NCI-H82 treated with DMSO at 0.1 percent for 48 hours (cell line): ENCODE measurements around the gene APOD.
"Not testable (repeated sequence)": the region's sequence is repeated elsewhere in the genome, so short reads cannot be mapped to it uniquely, and the experiment has no call there.

ENCODE experiments used
- DNase-seq: peaks from one replicate; lab custom pipeline; 2025; ENCODE audit not compliant: unreplicated experiment; lab: John Stamatoyannopoulos, UW

The APOD gene

DNA sequence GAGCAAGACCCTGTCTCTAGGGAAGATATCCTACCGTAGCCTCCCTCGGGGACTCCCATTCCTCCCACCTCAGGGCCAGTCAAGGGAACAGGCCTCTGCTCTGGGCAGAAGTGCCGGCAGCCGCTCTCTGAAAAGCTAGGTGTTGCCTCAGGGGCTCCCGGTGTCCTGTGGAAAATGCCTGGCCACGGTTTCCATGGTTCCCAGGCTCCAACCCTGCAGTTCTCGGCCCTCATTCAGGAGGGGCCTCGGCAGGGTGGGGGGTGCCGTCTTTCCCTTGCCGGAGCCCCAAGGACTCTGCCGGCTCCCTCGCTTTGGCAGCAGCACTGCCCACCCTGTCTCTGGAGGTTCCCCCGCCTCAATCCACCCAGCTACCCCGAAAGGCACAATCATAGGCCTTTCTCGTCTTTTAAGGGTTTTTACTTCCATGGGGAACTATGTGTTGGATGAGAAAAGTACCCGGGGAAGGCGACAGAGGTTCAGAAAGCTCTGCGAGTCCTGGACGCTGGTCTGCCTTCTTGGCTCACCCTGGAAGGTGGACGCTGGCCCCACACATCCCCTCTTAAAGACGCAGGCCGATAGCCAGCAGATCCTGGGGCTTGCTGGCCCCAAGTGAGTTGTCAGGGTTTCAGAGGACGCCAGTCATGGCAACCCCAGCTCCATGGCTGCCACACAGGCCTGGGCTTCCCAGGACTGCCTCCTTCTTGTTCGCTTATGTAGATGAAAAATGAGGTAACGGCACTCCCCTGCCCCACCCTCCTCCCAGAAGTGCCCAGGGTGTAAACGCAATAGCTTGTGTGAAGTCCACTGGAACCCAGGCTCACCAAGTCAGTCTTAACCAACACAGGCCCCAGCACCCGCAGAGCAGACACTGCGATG lies 34.3 kb upstream of the APOD start:
- DNase-seq, result not testable (repeated sequence)

DNA sequence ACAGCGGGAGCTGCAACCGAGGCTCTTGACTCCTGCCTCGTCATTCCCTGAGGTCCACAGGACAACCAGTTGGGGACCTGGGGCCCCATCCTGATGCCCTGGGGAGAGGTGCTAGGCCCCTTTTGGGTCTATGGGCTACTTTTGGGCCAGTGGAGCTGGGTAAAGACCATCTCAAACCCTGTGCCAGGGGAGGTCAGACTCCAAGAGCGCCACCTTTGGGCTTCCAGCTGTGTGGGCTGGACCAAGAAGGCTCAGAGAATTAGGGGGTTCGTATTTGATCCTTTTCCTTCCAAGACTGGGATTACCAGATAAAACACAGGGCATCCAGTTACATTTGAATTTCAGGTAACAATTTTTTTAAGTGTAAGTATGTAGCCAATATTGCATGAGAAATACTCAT lies 33.4 kb upstream of the APOD start:
- DNase-seq, result not testable (repeated sequence)

DNA sequence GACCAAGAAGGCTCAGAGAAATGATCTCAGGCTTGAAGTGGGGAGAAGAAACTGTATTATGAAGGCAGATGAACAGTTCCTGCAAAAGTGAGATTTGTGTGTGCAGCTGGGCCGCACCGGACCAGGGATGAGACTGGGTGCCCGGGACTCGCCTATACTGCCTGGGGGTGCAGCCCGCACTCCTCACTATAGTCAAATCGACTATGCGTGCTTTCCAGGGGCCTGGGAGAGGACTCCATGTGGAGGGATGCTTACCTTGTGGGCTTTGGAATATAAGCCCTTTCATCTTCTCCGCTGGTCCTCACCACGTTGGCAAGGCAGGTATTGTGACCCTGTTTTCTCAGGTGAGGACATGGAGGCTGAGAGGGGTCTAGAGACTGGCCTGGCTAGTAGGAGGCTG lies 32.9 kb upstream of the APOD start:
- no peak for DNase-seq

DNA sequence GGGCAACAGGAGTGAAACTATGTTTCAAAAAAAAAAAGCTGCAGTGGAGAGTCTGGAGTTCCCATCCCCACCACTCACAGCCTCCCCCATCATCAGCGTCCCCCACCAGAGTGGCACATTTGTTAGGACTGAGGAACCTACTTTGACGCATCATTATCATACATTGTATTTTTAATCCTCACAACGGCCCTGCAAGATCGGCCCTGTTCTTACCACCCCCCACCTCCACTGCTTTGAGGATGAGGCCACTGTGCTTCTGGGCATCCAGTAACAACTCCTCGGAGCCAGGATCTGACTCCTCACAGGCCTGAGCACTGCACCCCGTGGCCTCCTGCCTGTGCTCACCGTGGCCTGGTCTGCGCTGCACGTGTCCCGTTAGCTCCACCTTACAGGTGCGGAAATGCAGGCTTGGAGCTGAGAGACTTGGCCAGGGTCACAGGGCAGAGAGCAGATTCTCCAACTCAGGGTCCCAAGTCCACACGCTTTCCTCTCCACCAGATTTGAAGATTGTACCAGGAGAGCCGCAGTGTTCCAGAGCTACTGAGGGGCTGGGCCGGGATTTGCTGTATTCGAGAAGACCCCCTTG lies 32.3 kb upstream of the APOD start:
- DNase-seq, result not testable (repeated sequence)

DNA sequence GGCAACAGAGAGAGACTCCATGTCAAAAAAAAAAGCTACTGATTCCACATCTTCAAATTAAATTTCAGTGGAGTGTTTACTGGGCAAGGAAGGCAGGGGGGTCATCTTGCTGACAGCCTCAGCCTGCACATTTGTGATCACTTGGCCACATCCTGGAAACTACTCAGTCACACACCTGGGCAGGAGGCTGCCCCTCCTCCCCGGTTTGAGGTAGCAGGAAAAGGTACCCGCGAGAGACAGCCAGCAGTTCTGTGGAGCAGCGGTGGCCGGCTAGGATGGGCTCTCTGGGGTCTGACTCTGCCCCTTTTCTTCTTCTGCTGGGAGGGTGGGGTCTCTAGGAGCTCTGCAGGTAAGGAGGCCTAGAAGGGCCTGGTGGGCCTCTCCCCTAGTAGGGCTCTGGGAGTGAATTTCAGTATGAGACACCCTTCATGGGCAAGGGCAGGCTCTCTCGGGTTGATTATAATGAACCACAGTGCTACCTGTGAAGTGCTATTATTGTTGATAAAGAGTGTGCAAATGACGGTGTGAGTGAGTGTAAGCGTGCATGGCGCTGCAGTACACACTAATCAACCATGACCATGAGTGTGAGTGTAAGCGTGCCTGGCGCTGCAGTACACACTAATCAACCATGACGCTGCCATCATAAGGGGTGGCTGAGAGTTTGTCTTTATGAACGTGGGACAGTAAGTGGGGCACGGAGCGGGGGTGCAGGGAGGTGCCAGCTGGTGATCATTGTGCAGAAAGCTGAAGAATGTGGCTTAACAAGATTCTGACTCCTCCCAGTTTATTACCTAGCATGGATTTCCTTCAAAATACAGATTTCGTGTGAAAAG lies 31.1 kb upstream of the APOD start:
- DNase-seq, result not testable (repeated sequence)

DNA sequence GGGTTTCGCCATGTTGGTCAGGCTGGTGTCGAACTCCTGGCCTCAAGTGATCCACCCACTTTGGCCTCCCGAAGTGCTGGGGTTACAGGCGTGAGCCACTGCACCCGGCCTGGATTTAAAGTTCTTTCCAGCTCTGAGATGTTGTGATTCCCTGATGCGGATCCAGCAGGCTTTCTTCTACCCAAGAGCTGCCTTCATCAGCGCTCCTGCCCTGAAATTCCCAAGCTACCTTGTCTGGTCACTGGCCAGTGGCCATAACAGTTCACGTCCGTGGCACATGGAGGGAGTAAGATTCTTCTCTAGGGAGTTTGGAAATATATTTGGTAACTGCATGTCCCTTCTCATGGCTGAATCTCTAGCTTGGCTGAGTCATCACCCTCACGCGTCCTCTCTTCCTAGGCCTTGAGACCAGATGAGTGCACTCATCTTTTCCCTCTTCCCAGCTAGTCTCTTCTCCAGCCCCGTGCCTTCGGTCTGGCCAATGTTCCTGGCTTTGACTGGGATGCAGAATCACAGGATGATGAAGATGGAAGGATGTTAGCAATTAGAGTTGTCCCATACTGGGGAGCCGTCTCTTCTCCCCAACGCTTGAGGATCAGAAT lies 29.8 kb upstream of the APOD start:
- DNase-seq, result no peak

DNA sequence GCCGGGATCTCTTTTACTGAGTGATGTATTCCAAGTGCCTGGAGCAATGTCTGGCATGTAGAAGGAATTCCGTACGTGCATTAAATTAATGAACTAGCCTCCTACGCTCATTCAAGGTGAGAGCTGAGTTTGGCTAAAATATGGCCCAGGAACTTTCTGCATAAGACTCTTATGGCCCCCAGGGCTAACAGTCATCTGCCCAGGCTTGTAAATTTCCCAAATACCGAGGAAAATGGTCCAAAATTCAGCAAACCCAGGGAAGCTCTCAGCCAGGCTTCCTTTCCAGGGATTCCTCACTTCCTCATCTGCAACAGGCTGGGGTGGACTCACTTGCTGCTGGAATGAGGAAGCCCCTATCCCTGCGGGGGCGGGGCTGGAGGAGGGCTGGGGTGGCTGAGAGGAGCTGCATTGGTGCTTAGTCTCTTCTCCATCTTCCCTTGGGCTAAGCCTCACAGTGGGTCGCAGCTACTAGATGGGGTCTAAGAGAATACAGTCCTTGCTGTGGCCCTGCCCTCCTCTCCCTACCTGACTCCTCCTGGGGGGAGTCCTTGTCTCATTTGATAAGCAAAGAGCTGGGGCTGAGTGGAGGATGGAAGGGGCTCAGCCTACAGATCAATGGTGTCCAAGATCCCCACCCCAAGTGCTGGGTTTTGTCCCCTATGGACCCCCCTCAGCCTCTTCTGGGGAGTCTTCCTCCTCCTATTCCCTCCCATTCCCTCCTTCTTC lies 28.5 kb upstream of the APOD start:
- DNase-seq, result no peak

DNA sequence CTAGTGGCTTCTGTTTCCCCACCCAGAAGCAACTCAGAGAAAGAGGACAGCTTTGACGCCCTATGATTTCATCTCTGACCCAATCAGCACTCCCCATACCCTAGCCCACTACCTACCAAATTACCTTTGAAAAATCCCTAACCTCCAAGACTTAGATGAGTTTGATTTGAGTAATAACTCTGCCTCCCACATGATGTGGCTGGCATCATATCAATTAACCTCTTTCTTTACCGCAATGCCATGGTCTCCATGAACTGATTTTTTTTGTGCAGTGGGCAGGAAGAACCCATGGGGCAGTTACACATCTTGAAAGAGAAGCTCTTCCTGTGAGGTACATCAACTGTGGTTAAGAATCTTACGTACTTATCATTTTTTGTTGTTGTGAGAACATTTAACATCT lies 25.5 kb upstream of the APOD start:
- no peak for DNase-seq

DNA sequence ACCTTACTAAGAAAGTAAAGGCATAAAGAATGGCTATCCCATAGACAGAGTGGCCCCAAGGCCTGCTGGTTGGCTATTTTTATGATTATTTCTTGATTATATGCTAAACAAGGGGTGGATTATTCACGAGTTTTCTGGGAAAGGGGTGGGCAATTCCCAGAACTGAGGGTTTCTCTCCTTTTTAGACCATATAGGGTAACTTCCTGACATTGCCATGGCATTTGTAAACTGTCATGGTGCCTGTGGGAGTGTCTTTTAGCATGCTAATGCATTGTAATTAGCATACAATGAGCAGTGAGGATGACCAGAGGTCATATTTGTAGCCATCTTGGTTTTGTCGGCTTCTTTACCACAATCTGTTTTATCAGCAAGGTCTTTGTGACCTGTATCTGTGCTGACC lies 18.0 kb upstream of the APOD start:
- not testable (repeated sequence) for DNase-seq

DNA sequence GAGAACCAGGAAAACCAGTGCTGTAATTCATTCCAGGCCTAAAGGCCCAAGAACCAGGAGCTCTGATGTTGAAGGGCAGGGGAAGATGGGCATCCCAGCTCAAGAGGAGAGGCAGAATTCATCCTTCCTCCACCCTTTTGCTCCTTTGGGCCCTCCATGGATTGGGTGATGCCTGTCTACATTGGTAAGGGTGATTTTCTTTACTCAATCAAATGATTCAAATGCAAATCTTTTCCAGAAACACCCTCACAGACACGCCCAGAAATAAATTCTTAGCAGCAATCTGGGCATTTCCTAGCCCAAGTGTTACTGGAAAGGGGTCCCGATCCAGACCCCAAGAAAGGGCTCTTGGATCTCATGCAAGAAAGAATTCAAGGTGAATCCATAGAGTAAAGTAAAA lies 17.6 kb upstream of the APOD start:
- no peak for DNase-seq

DNA sequence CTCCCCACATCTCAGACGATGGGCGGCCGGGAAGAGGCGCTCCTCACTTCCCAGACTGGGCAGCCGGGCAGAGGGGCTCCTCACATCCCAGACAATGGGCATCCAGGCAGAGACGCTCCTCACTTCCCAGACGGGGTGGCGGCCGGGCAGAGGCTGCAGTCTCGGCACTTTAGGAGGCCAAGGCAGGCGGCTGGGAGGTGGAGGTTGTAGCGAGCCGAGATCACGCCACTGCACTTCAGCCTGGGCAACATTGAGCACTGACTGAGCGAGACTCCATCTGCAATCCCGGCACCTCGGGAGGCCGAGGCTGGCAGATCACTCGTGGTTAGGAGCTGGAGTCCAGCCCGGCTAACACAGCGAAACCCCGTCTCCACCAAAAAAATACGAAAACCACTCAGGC lies 16.2 kb upstream of the APOD start:
- not testable (repeated sequence) for DNase-seq

DNA sequence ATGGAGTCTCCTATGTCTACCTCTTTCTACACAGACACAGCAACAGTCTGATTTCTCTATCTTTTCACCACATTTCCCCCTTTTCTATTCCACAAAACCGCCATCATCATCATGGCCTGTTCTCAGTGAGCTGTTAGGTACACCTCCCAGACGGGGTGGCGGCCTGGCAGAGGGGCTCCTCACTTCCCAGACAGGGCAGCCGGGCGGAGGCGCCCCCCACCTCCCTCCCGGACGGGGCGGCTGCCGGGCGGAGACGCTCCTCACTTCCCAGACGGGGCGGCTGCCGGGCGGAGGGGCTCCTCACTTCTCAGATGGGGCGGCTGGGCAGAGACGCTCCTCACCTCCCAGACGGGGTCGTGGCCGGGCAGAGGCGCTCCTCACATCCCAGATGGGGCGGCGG lies 15.8 kb upstream of the APOD start:
- not testable (repeated sequence) for DNase-seq

DNA sequence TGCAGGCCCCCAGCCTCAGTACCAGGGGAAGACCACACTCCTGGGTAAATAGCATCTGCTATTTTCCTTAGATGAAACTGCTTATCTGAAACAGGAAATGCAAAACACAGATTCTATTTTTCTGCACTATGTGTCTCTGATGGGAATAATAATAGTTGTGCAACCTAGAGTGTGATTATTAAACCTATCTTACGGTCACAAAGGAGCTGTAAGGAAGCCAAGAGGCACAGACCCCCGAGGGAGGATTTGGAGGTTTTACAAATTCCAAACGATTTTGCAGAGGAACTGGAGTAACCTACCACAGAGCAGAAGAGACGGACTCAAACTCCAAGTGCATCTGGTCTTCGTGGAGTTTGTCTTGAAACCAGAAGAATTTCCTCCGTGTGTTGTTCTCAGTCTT lies 14.1 kb upstream of the APOD start:
- no peak for DNase-seq

DNA sequence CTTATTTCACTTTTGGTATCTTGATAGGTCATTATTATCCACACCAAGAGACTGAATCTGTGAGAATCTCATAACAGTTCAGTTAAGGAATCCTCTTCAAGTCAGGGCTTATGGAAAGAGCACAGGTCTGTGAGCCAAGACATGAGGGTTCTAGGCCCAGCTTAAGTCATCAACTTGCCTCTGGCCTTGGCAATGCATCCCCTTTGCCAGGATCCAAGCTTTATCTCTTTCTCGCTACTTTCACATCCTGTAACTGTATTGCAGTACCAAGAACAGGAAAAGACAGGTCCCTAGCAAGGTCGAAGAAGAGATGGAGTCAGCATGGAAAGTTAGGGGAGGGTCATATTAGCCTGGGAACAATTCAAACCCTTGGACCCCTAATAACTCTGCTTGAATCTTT lies 13.5 kb upstream of the APOD start:
- no peak for DNase-seq

DNA sequence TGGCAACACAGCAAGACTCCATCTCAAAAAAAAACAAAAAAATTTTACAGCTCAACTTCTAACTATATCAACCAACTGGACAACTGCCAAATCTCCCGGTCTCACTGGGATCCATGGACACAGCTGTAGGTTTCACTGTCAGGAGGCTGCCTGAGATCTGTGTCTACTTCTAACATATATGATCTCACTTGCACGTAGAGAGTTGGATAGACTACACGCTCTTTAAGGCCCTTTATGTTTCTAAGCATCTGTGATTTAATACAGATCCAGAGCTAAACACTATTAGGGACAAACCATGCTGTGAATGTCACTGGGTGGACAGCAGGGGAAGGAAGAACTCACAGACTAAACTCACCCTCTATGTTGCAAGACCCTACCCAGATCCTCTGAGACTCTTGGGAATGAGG lies 13.0 kb upstream of the APOD start:
- DNase-seq, result no peak

DNA sequence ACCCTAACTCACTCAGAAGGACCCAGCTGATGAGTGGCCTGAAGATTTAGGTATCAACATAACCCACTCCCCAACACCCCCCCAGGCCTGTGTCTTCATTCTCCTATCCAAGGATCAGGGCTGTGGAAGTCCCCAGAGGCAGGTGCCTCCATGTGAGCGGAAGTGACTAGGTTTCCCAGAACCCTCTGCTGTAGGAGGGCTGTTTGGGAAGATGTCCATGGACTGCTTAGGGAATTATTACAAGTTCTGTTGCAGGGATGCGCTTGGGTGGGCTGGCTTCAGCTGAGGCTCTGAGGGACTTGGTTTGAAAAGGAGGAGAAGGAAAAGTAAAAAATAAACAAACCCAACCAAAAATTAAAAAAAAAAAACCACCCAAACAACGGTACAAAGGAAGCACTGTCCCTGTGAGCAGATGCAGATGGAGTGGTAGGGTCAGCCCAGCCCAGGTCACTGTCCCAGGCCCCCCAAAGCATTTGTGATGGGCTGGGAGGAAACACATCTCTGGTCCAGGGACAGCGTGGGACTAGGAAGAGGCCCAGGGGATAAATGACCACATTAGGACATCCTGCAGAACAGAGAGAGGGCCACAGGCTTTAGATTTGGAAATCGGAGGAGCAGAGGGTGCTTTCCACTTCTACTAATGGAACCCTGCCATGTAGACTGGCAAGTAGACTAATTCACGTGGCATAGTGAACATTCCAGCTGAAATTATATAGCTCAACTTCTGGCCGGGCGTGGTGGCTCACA lies 12.2 kb upstream of the APOD start:
- DNase-seq, result no peak

DNA sequence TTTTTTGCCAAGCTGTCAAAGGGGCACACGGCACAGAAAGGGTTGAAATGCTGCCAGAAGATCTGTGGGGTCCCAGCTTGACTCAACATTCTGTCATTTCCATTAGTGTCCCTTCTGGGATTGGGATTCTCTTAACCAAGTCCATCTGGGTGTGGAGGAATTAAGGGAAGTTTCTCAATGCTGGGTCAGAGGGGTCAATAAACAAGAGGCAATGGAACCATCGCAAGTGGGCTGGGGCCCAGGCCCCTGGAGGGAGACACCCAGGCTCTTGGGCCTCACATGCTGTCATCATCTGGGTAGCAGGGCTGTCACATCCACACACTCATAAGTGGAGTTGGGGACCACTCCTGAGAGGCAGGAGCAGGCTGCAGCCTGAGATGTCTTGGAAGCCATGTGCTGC lies 8.1 kb upstream of the APOD start:
- no peak for DNase-seq

DNA sequence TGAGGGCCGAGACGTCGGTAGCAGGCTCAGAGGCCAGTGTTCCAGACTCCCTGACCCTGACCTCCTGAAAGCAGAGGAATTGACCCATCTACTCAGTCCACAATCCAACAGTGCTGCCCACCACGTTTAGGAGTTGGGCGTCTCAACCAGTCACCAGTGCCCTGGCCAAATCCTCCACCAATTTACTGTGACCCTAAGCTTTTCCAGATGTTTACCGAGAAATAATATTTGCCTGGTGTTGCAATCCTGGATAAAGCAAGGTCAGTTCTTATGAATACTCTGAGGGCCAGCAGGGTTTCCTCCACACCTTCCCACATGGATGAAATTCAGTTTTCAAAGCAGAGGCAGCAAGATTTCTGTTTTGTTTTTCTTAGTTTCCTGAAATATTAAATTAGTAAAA lies 7.5 kb upstream of the APOD start:
- no peak for DNase-seq

DNA sequence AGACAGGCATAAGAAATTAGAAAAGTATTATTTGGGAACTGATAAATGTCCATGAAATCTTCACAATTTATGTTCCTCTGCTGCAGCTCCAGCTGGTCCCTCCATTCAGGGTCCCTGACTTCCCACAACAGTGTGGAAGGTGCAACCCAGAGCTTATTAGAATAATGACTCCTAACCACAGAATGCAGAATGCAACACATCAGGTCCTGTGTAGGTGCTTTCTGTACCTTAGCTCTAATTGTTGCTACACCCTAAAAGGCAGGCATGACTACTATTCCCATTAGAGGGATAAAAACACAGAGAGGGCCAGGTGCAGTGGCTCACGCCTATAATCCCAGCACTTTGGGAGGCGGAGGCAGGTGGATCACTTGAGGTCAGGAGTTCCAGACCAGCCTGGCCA lies 6.6 kb upstream of the APOD start:
- DNase-seq, result not testable (repeated sequence)

DNA sequence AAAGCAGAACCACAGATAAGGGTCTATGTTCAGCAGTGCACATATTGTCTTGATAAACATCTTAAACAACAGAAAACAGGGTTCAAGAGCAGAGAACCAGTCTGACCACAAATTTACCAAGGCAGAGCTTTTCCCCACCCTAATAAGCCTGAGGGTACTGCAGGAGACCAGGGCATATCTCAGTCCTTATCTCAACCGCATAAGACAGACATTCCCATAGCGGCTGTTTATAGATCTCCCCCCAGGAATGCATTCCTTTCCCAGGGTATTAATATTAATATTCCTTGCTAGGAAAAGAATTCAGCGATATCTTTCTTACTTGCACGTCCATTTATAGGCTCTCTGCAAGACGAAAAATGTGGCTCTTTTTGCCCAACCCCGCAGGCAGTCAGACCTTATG lies 6.1 kb upstream of the APOD start:
- not testable (repeated sequence) for DNase-seq
